Panc1 (cell line): ENCODE measurements around the gene RALGAPB. TPM values are rescaled to one million over a fixed set of nuclear protein-coding genes. Genes with fewer than 3 reads are reported as not detected.

Experiments
- ATAC-seq: fragments of 200-7000 bp; cut with Tn5 transposase; 2 replicates; pipeline ENCODE4 v1.9.1; 2020; ENCODE audit warnings: mild to moderate bottlenecking, moderate library complexity
- BruUV-seq: library from RNA; stranded (reverse); fragments of 400-500 nt; replicated peaks from 2 replicates; lab custom pipeline; 2021; lab: Mats Ljungman, UMichigan
- CTCF ChIA-PET: fragments of 300-600 bp; sonication (Branson Sonifier 250); formaldehyde crosslinking; loops from one replicate; lab custom pipeline; 2022; ENCODE audit warnings: antibody characterized with exemption; lab: Charles Lee
- POLR2A ChIA-PET: fragments of 300-600 bp; sonication (Branson Sonifier 250); formaldehyde crosslinking; loops from one replicate; lab custom pipeline; 2022; ENCODE audit warnings: antibody characterized with exemption; lab: Charles Lee
- DNase-seq: peaks from one replicate; pipeline ENCODE4 v3.0.0-alpha.2; 2010; ENCODE audit warnings: low read depth, low spot score
- H3K27ac ChIP-seq: 2 replicates; pipeline ENCODE4 v1.5.1; 2011; ENCODE audit warnings: mild to moderate bottlenecking, low read length, inconsistent platforms
- H3K27me3 ChIP-seq: fragments of 200-500 bp; sonication (Bioruptor generic); 2 replicates; pipeline ENCODE4 v1.6.0; 2014; ENCODE audit warnings: low read length, inconsistent platforms; ENCODE audit not compliant: control insufficient read depth, insufficient read depth
- H3K36me3 ChIP-seq: fragments of 200-500 bp; sonication (Bioruptor generic); 2 replicates; pipeline ENCODE4 v1.5.1; 2014; ENCODE audit warnings: inconsistent platforms, mild to moderate bottlenecking, low read length, moderate library complexity; ENCODE audit not compliant: control insufficient read depth, insufficient read depth
- H3K4me1 ChIP-seq: 2 replicates; pipeline ENCODE4 v1.5.1; 2011; ENCODE audit warnings: inconsistent platforms, mild to moderate bottlenecking, low read length, moderate library complexity; ENCODE audit not compliant: control insufficient read depth, insufficient read depth
- H3K4me3 ChIP-seq, 2 experiments: 2 replicates each; pipeline ENCODE4 v1.5.1; 2011 to 2012; ENCODE audit warnings: low read depth in 2 of 2, low read length in 2 of 2, mild to moderate bottlenecking in 2 of 2, inconsistent platforms in 1 of 2, moderate library complexity in 1 of 2
- H3K9me3 ChIP-seq: fragments of 200-500 bp; sonication (Bioruptor generic); 2 replicates; pipeline ENCODE4 v1.5.1; 2014; ENCODE audit warnings: low read depth, mild to moderate bottlenecking, inconsistent platforms, low read length, moderate library complexity; ENCODE audit not compliant: control insufficient read depth, insufficient read depth
- CTCF ChIP-seq: fragments of 450-650 bp; IDR thresholded peaks from 2 replicates; pipeline ENCODE4 v1.5.1; 2017; ENCODE audit warnings: mild to moderate bottlenecking
- POLR2AphosphoS5 ChIP-seq: IDR thresholded peaks from 2 replicates; pipeline ENCODE4 v1.6.1; 2012; ENCODE audit warnings: mild to moderate bottlenecking, low read depth, low read length, moderate library complexity
- REST ChIP-seq, 2 experiments: IDR thresholded peaks; 2 replicates each; pipeline ENCODE4 v1.6.1; 2011 to 2012; ENCODE audit warnings: low read depth in 2 of 2, control low read depth in 1 of 2, low read length in 1 of 2, mild to moderate bottlenecking in 1 of 2, moderate library complexity in 1 of 2; ENCODE audit not compliant: insufficient read depth in 1 of 2
- SIN3A ChIP-seq: IDR thresholded peaks from 2 replicates; pipeline ENCODE4 v1.6.1; 2012; ENCODE audit warnings: low read depth, mild to moderate bottlenecking, low read length, moderate library complexity, borderline replicate concordance; ENCODE audit not compliant: insufficient read depth
- TCF7L2 ChIP-seq: IDR thresholded peaks from 2 replicates; pipeline ENCODE4 v1.6.1; 2011; ENCODE audit warnings: mild to moderate bottlenecking, low read depth, low read length, inconsistent platforms
- in situ Hi-C: cut with HindIII; loops from 2 replicates; pipeline ENCODE4 v1.10.0; 2016; ENCODE audit warnings: low sequenced_read_pairs, low pct_unique_long_range_greater_than_20kb
- intact Hi-C: fragments of 100-400 bp; cut with micrococcal nuclease; formaldehyde crosslinking; loops from one replicate; pipeline ENCODE4 v1.10.0; 2022; ENCODE audit not compliant: unreplicated experiment
- total RNA-seq: library from RNA; stranded (reverse); gene quantifications from one replicate; pipeline ENCODE4 v1.2.1, GENCODE V29; 2021; ENCODE audit not compliant: unreplicated experiment

RALGAPB gene
- total RNA-seq, 1 experiment from 2014 or later: 33.1 TPM

- ATAC-seq: no peak
- ChIA-PET CTCF (no interaction called here), POLR2A (no interaction called here)
- Histone ChIP-seq H3K4me3 (no peak overlapping the region), H3K27ac (no peak overlapping the region), H3K36me3 (peaks cover 10% of the 10 kb centered on the region), H3K27me3 (no peaks in the 10 kb centered on the region), H3K9me3 (no peaks in the 10 kb centered on the region), H3K4me1 (no peaks in the 10 kb centered on the region)
- no peak for DNase-seq
- TF ChIP-seq CTCF (no peak), REST (IDR thresholded peaks at IDR 0.05; ENCODE audit: insufficient read depth in 1 of 2, low read depth in 2 of 2, low read length in 1 of 2) (no peak), POLR2AphosphoS5 (no peak), SIN3A (no peak), TCF7L2 (no peak)
- no TSS peak for BruUV-seq
- intact Hi-C loops (no loop called here), in situ Hi-C loops (no loop called here)
Measured at GRCh38 chr20:38564680-38565079, 92.0 kb downstream of the RALGAPB start.

- CTCF ChIA-PET: no interaction called here
- H3K36me3 ChIP-seq: peaks cover 13% of the 10 kb centered on the region; the same call in 1 of the 2 replicates
- no TSS peak for BruUV-seq
Measured at GRCh38 chr20:38566036-38566598, 93.5 kb downstream of the RALGAPB start.

More at GRCh38 chr20:38566036-38566598, 93.5 kb downstream of the RALGAPB start:
- TF ChIP-seq CTCF (no peak), POLR2AphosphoS5 (no peak), TCF7L2 (no peak), SIN3A (no peak), REST (IDR thresholded peaks at IDR 0.05; ENCODE audit: insufficient read depth in 1 of 2, low read depth in 2 of 2, low read length in 1 of 2) (no peak)
- H3K4me3 ChIP-seq: no peak overlapping the region
- ATAC-seq: no peak
- H3K4me1 ChIP-seq: no peaks in the 10 kb centered on the region
- intact Hi-C loops: no loop called here
- no peaks in the 10 kb centered on the region for H3K9me3 ChIP-seq
- H3K27ac ChIP-seq: no peak overlapping the region
- in situ Hi-C loops: no loop called here
- H3K27me3 ChIP-seq: no peaks in the 10 kb centered on the region
- no peak for DNase-seq
- POLR2A ChIA-PET: no interaction called here
